Gastroesophageal sphincter (tissue), 4 donors: ENCODE measurements around the gene FURIN. TPM values are rescaled to one million over a fixed set of nuclear protein-coding genes. Genes with fewer than 3 reads are reported as not detected.

Experiments used
- ATAC-seq: fragments of 150-250 bp; one replicate; pipeline ENCODE4 v1.9.1; 2016; ENCODE audit warnings: mild to moderate bottlenecking, moderate library complexity
- H3K27ac ChIP-seq, 4 donors: fragments of 200-600 bp; sonication (generic) in 3 of 4; 1 replicate in 3 of 4; 2 replicates in 1 of 4; pipeline ENCODE4 v1.5.1; 2016 to 2019
- H3K27me3 ChIP-seq: fragments of 200-600 bp; sonication (generic); one replicate; pipeline ENCODE4 v1.5.1; 2019
- H3K36me3 ChIP-seq, 2 donors: fragments of 200-600 bp; sonication (generic); one replicate each; pipeline ENCODE4 v1.5.1; 2019; ENCODE audit warnings: control low read depth in 1 of 2
- H3K4me1 ChIP-seq, 3 donors: fragments of 200-600 bp; sonication (generic); 1 replicate in 2 of 3; 2 replicates in 1 of 3; pipeline ENCODE4 v1.5.1; 2016 to 2019; ENCODE audit warnings: control low read depth in 2 of 3
- H3K4me3 ChIP-seq, 2 donors: fragments of 200-600 bp; sonication (generic); one replicate each; pipeline ENCODE4 v1.5.1; 2019; ENCODE audit warnings: mild to moderate bottlenecking in 1 of 2, moderate library complexity in 1 of 2
- H3K9me3 ChIP-seq, 3 donors: fragments of 200-600 bp; sonication (generic); one replicate each; pipeline ENCODE4 v1.5.1; 2017 to 2019; ENCODE audit warnings: control low read depth in 2 of 3
- EP300 ChIP-seq: sonication (generic); formaldehyde crosslinking; IDR thresholded peaks from one replicate; pipeline ENCODE4 v1.6.1; 2017; ENCODE audit warnings: antibody characterized with exemption, mild to moderate bottlenecking
- POLR2A ChIP-seq, 2 donors: fragments of 450-650 bp; IDR thresholded peaks; one replicate each; pipeline ENCODE4 v1.6.1; 2017; ENCODE audit warnings: antibody characterized with exemption in 2 of 2, mild to moderate bottlenecking in 2 of 2, moderate library complexity in 1 of 2
- POLR2AphosphoS5 ChIP-seq: sonication (generic); formaldehyde crosslinking; IDR thresholded peaks from one replicate; pipeline ENCODE4 v1.6.1; 2017; ENCODE audit warnings: antibody characterized with exemption
- WGBS, 2 donors: methylation state at CpG; one replicate each; pipeline ENCODE4 v1.1.5; 2018; ENCODE audit warnings: low coverage in 1 of 2; 5-methylcytosine and 5-hydroxymethylcytosine counted together
- total RNA-seq, 4 donors: library from RNA; depleted of rRNA; stranded (reverse); fragments of >200 nt; gene quantifications; one replicate each; pipeline ENCODE4 v1.1.0, GENCODE V29; 2016
- TF ChIP-seq, protein P1 (sequence below), 4 experiments: fragments of 200-600 bp in 2 of 4; fragments of 450-650 bp in 2 of 4; sonication (generic) in 1 of 4; IDR thresholded peaks; one replicate each; pipeline ENCODE4 v1.5.1; 2017 to 2019; ENCODE audit warnings: antibody characterized with exemption in 4 of 4, mild to moderate bottlenecking in 2 of 4, moderate library complexity in 2 of 4

Gene FURIN
- total RNA-seq, 4 donors from 2014 or later, result 34.1 to 75.4 (median 59.8) TPM

DNA sequence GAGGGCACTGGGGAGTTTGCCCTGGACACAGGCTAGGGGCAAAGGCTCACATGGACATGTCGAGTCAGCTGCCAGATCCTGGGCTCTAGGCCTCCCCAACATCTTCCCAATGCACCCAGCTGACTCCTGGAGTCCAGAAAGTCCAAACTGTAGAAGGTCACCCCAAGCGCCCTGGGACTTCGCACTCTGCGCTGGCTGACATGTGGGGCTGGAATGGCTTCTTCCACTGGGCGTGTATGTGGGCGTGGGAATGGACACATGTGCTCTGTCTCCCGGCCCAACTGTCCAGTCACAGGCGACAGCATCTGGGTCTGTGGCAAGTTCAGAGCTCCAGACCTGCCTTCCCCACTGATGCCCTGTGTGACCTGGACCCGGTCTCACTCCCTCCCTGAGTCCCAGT, 13.2 kb upstream of the FURIN start:
- Histone ChIP-seq H3K27ac (no peak overlapping the region), H3K4me3 (no peak overlapping the region), H3K27me3 (no peaks in the 10 kb centered on the region), H3K9me3 (no peaks in the 10 kb centered on the region), H3K36me3 (no peaks in the 10 kb centered on the region), H3K4me1 (no peaks in the 10 kb centered on the region)
- TF ChIP-seq POLR2A (IDR thresholded peaks at IDR 0.05), result no peak
- TF ChIP-seq, protein P1, sequence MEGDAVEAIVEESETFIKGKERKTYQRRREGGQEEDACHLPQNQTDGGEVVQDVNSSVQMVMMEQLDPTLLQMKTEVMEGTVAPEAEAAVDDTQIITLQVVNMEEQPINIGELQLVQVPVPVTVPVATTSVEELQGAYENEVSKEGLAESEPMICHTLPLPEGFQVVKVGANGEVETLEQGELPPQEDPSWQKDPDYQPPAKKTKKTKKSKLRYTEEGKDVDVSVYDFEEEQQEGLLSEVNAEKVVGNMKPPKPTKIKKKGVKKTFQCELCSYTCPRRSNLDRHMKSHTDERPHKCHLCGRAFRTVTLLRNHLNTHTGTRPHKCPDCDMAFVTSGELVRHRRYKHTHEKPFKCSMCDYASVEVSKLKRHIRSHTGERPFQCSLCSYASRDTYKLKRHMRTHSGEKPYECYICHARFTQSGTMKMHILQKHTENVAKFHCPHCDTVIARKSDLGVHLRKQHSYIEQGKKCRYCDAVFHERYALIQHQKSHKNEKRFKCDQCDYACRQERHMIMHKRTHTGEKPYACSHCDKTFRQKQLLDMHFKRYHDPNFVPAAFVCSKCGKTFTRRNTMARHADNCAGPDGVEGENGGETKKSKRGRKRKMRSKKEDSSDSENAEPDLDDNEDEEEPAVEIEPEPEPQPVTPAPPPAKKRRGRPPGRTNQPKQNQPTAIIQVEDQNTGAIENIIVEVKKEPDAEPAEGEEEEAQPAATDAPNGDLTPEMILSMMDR (IDR thresholded peaks at IDR 0.05), result no peak
- no peak for TF ChIP-seq POLR2AphosphoS5
- TF ChIP-seq EP300, result no peak
- ATAC-seq, result no peak
- 97% methylated on average over 6 of the region's 9 CpGs; no CpG with 5 or more reads in 1 of the 2 donors for WGBS, 2 donors

DNA sequence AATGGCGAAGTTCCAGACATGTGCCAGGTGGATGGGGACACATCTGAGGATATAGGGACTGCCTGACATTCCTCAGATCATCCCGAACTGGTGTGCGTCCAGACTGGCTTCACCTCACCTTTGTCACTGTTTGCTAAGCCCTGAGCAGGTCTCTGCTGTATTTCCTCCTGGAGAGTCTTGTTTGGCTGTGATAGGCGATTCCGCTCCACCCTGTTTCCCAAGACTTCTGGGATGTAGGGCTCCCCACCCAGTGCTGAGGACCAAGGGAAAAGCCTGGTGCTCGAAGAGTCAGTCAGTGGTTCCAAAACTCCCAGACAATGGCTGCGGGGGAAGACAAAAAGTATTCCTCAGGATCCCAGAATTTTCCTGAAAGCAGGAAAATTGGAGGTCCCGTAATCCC, 11.1 kb upstream of the FURIN start:
- no peaks in the 10 kb centered on the region for H3K4me1 ChIP-seq
- no peak for ATAC-seq
- TF ChIP-seq, protein P1 (IDR thresholded peaks at IDR 0.05), result no peak
- TF ChIP-seq POLR2AphosphoS5 (no peak), POLR2A (IDR thresholded peaks at IDR 0.05) (no peak), EP300 (no peak)
- no peak overlapping the region for H3K4me3 ChIP-seq
- H3K27me3 ChIP-seq, result no peaks in the 10 kb centered on the region
- no peak overlapping the region for H3K27ac ChIP-seq
- no peaks in the 10 kb centered on the region for H3K9me3 ChIP-seq
- H3K36me3 ChIP-seq, result no peaks in the 10 kb centered on the region
- WGBS, 2 donors, result 72 to 87% methylated on average over 4 of the region's 8 CpGs

DNA sequence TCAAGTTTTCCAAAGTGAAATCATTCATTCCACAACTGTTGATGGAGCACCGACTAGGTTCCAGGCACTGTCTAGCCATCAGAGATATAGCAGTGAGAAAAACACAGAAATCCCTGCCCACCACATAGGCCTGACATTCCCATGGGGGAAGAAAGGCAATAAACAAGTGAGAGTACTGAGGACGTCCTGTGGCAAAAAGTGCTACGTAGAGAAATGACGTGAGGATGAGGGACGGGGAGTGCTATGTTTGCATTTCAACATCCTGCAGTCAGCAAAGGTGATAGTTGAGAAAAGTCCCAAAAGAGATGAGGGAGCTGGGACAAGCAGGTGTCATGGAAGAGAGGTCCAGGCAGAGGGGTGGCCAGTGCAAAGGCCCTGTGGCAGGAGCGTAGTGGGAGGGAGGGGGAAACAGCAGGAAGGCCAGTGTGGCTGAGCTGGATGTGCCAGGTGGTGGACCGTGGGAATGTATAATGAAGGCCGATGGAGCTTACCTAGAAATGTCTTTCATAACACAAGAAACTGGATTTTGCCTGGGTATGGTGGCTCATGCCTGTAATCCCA, 10.4 kb upstream of the FURIN start:
- TF ChIP-seq POLR2AphosphoS5, result no peak
- TF ChIP-seq EP300, result no peak
- TF ChIP-seq POLR2A (IDR thresholded peaks at IDR 0.05), result no peak
- TF ChIP-seq, protein P1 (IDR thresholded peaks at IDR 0.05), result no peak
- 82 to 94% methylated on average over 8 of the region's 8 CpGs for WGBS, 2 donors

DNA sequence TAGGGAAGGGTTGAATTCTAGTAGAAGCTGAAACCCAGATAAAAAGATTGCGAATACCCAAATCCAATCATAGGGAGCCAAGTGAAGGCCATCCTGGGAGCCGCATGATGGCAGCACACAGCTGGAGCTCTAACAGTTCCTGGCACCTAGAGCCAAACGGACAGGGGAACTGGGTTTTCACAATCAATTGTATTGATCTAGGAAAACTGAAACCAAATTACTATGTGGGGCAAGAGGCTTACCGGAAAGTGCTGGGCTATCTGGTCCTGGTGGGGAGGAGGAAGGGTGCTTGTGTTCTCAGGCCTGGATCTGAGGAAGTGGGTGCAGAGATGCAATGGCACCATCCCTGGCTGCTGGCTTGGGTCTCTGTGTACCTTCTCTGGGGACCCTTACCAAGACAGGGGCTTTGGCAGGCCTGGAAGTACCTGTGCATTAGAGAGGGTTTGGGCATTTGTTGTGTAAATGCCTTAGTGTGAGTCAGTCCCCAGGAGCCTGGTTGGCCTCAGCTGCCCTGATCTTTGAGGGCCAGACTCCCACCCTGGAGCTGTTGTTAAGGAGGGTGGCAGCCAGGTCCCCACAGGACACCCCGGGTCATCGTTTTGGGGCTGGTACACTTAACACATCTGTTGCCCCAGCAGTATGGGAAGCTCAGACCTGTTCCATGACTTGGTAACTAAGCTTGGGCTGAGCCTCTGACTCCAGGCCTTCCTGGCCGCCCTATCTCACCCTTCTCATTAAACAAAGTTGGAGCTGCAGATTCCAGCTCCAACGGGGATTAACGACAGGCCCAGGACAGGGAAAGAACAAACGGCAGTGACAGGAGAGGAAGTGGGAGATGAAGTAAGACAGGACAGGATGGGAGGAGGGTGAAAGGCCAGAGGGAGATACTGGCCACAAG, 8.9 kb upstream of the FURIN start:
- TF ChIP-seq POLR2A (IDR thresholded peaks at IDR 0.05), result no peak
- TF ChIP-seq, protein P1 (IDR thresholded peaks at IDR 0.05), result no peak
- no peak for TF ChIP-seq EP300
- TF ChIP-seq POLR2AphosphoS5, result no peak
- Histone ChIP-seq H3K27ac (no peak overlapping the region), H3K4me1 (no peaks in the 10 kb centered on the region), H3K4me3 (no peak overlapping the region), H3K36me3 (no peaks in the 10 kb centered on the region), H3K27me3 (peaks cover 4% of the 10 kb centered on the region), H3K9me3 (no peaks in the 10 kb centered on the region)
- no peak for ATAC-seq
- WGBS, 2 donors, result 61 to 69% methylated on average over 7 to 9 of the region's 10 CpGs

More for the DNA sequence above, 10.4 kb upstream of the FURIN start:
- no peaks in the 10 kb centered on the region for H3K36me3 ChIP-seq
- H3K4me1 ChIP-seq, result no peaks in the 10 kb centered on the region
- no peak for ATAC-seq
- H3K27ac ChIP-seq, result no peak overlapping the region
- no peak overlapping the region for H3K4me3 ChIP-seq
- no peaks in the 10 kb centered on the region for H3K9me3 ChIP-seq
- no peaks in the 10 kb centered on the region for H3K27me3 ChIP-seq

DNA sequence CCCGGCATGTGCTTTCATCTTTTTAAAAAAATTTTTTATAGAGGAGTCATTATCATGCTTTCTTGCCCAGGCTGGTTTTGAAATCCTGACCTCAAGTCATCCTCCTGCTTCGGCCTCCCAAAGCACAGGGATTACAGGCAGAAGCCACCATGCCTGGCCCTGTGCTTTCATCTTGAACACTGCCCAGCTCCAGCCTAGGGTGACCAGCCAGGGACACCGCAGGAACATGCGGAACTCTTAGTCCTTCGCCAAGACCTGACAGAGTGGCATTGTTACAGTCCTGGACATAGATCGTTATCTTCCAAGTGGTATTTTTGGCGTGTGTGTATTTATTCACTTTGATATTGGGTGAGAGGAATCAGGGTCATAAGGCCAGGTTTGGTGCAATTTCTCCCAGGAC, 7.9 kb upstream of the FURIN start:
- ATAC-seq, result no peak

More for the DNA sequence above, 7.9 kb upstream of the FURIN start:
- H3K9me3 ChIP-seq, result no peaks in the 10 kb centered on the region
- WGBS, 2 donors, result 75 to 100% methylated on average over 1 to 2 of the region's 7 CpGs
- TF ChIP-seq, protein P1 (IDR thresholded peaks at IDR 0.05), result no peak
- TF ChIP-seq POLR2AphosphoS5, result no peak
- TF ChIP-seq EP300, result no peak
- TF ChIP-seq POLR2A (IDR thresholded peaks at IDR 0.05), result no peak
- no peak overlapping the region for H3K4me3 ChIP-seq
- H3K4me1 ChIP-seq, result no peaks in the 10 kb centered on the region
- H3K27me3 ChIP-seq, result peaks cover 13% of the 10 kb centered on the region
- no peak overlapping the region for H3K27ac ChIP-seq
- H3K36me3 ChIP-seq, result no peaks in the 10 kb centered on the region
